Measurements from ENCODE around the gene TTLL5.

The TTLL5 gene

DNA sequence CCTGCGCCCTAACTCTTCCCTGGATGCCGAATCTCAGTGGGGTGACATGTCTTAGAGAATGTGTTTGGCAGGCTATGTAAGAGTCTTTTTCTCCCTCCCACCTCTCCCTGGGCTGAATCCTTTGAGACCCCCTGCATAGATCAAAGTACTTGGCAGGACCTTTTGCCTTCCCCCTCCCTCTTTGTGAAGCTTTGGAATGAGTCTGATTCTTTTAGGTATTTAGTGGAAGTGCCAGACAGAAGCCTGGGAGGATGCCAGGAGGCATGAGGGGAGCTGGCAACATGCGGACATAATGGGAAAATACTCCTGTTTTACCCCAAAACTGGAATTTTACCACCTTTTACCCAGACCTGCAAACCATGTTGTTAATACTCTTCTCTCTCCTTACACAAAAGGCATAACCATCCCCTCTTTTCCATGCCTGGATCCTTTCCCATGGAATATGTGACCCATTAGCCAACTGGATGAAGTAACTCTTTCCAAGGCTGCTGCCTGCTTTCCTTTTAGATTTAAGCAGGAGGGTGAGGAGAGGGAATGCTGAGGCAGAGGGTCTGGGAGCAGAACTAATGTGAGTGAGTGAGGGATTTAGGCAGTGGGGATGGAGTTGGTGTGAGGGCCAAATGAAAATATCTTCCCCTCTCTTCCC lies 41.7 kb downstream of the TTLL5 start:
- DNase-seq: no peak

DNA sequence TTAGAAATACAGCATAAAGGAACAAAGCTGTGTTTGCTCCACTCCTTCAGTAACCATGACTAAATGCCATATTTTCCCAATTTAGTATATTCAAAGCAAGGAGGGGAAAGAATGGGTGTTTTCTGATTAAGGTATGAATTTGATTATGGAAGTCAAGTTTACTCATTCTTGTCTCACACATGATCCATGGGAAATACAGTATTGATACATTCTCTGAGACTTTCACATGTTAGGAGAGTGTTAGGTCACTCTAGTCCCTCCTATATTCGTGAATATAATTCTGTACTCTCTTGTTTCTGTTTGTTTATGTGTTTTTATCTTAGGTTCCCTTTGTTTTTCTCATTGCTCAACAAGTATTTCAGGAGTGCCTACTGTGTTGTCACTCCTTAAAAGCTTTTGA lies 42.4 kb downstream of the TTLL5 start:
- DNase-seq: no peak

- no peak for DNase-seq
Measured at GRCh38 chr14:75705014-75705413, 44.0 kb downstream of the TTLL5 start.

DNA sequence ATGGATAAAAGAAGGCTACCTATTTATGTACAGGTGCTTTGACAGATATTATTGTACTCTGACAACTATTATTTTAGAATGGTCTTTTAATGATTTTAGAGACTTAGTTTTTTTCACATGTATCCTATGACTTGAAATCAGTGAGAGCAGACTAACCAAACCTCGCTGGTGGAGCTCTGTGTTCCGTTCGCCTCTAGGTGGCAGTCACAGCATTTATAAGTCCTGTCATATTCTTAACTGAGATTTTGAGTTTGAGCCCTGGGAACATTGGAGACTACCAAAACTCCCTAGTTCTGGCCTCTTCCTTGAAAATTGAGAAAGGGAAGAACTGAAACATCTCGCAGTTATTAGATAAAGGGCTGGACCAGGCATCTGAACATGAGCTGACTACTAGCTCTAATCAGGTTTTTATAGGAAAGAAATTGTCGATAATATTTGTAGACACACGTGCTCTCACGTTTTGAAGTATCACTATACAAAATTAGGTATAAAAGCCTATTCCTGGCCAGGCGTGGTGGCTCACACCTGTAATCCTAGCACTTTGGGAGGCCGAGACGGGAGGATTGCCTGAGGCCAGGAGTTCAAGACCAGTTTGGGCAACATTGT lies 48.3 kb downstream of the TTLL5 start:
- peak in 4 of 5 experiments; percentile 2 to 75 (median 36) for DNase-seq

DNA sequence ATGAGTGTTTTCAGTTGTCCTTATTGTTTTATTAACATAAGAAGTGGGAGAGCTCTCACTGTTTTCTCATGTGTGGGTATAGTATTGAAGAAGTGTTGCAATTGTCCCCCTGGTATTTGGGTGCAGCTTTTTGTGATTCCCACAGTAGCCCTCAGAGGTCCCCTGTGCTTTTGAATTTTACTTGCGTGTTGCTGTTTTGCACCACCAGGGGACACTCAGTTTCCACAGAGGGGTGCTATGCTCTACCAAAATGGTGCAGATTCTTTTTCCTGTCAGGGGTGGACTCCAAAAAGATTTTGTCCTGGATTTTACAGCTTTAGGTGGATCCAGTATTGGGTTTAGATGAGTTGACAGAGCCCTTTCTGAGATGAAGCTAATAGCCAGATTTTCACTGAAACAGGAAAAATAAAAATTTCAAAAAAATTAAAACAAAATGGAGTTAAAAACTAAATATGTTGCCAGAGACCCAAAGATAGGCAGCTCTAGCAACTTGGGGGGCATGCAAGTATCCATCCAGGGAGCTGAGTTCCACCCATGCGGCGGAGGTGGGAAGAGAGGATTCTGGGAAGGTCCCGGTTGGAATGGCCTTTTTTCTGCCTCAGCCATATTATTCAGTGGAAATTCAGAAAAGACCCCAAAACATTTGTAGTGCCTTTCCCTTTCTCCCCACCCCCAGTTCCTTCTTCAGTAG lies 50.2 kb downstream of the TTLL5 start:
- peak in 1 of 5 experiments; percentile 52 for DNase-seq

DNA sequence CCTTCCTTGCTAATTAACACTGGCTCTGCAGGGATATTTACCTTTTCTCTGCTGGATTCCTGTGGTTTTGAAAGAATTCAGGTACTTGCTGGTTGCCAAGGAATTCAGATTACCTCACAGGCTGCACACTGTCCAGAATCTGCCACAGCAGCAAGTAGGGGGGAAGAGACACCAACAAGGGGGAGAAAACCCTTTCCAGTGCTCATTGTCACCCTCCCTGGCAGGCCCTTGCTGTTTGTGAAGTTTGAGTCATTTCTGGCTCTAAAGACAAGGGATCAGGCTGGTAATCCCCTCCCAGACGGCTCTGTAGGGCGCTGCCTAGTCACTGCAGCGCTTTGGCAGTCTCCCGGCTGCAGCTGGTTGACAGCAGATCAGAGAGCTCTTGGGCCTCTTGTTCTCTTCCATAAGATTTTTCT lies 50.8 kb downstream of the TTLL5 start:
- DNase-seq: peak in 1 of 5 experiments; percentile 58

GRCh38 chr14:75714991-75715390 lies 53.9 kb downstream of the TTLL5 start:
- no peak for DNase-seq

DNA sequence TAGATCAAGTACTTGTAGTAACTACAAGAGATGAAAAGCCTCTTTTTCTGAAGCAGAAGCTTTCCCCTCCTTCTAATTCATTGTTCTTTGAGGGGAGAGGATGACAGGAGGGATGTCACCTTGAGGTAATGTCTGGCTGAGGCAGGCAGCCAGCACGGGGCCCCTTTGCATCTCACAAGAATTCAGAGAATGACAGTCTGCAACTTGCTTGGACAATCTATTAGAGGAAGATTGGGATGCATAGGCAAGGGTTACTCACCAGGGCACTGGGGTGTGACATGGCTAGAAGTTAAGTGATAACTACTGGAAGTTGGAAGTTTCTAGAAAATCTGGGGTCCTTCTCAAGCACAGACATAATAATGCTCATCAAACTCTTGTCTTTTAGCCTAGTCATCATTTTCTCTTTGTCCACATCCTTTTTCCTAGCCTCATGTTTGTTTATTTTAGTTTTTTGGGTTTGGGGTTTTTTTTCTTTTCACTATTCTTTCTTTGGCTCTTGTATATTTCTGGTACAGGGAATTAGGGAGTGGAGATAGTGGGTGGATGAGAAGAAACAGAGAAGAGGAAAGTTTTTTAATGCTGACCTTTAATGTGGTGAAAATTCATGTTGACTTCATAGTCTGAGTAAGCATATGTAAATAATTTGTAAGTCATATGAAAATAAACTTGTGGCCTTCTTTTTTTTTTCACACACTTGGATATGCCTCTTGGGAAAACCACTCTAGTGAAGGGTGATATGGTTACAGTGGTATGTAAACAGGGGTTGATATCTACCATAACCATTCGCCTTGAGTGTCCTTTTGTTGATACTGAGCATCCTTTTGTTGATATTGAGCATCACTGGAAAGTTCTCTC lies 55.1 kb downstream of the TTLL5 start:
- no peak for DNase-seq

DNA sequence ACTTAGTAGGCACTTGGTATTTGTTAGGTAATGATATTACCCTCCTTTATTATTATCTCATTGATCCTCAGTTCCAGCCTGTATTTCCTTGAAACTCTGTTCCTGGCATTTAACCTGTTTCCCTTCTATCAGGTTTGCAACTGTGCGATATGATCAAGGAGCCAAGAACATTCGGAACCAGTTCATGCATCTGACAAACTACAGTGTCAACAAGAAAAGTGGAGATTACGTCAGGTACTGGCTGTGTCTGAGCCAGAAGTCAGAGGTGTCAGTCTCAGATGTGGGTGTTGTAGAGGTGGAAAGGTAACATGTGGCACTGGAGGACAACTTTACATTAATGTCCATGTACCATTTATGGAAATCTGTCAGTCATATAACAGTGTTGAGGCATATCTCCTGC lies 56.7 kb downstream of the TTLL5 start:
- no peak for DNase-seq

DNA sequence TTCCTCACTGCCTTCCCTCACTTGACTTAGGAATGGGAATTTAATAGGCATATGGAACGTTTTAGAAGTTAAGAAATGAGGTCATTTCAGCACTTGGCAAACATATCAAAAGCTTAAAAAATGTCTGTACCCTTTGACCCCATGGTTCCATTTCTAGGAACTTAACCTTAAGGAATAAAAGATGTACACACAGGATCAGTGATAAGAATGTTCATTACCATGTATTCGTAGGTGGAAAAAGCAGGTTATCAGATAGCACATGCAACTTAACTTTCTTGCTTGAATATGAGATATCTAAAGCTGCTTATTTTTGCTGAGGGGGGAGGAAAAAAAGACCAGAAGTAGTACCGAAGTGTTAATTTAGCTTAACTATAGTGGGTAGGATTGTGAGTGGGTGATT lies 57.2 kb downstream of the TTLL5 start:
- DNase-seq: no peak

DNA sequence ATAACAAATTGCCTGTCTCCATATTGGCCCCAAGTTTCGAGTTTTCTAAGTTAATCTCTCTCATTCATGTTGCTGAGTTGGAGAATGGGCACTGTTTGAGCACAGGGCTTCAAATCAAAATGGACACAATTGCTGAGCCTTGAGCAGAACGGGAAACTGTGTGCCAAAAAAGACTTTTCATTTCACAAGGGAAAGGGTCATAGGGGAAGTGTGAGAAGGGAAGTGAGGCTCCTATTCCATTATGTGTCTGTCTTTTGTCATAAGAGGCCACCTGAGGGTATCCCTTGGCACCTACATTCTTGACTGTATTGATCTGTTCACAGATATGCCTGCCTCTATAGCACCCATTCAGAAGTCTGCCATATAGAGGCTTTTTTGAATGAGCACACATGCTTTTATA lies 59.1 kb downstream of the TTLL5 start:
- no peak for DNase-seq

- DNase-seq: no peak
Measured at GRCh38 chr14:75720842-75721498, 59.9 kb downstream of the TTLL5 start.

DNA sequence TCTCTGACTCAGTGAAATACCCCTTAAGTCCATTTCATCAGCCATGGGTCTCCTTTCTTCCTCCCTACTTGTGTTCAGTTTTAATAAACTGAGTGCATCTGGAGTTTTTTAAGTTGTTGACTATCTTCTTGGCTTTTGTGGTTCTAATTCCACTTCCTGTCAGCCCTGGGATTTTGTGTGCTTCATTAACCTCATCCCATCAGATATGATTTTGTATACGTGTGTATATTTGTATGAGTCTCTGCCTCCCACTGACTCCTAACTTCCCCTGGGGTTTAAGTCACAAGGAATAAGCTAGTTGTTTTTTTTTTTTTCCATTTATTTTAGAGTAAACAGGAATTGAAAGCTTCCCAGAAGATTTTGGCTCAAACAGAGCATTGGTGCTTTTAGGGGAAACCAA lies 62.7 kb downstream of the TTLL5 start:
- DNase-seq: peak in 1 of 5 experiments; percentile 39

- DNase-seq: peak in 1 of 5 experiments; percentile 58
Measured at GRCh38 chr14:75724414-75725204, 63.6 kb downstream of the TTLL5 start.

DNA sequence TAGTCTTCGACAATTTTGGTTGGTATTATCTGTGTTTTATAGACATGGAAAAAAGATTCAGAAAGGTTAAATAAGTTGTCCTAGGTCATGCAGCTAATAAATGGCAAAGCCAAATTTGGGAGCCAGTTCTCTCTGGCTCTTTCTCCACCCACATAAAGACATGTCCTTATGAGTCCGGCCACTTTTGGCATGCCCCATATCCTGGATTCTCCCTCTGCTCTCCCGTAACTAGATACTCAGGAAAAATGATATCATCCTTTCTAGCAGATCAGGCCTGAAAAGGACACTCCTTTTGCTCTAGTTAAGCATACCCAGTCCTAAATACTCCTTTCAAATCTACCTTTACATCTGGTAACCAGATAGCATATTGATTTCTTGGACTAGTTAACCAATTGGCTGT lies 64.4 kb downstream of the TTLL5 start:
- DNase-seq: no peak

GRCh38 chr14:75726321-75726720 lies 65.3 kb downstream of the TTLL5 start:
- no peak for DNase-seq

GRCh38 chr14:75727124-75727523 lies 66.1 kb downstream of the TTLL5 start:
- no peak for DNase-seq

- DNase-seq: no peak
Measured at GRCh38 chr14:75732888-75733287, 71.8 kb downstream of the TTLL5 start.

- no peak for DNase-seq
Measured at GRCh38 chr14:75734854-75735253, 73.8 kb downstream of the TTLL5 start.

GRCh38 chr14:75736845-75737485 lies 75.9 kb downstream of the TTLL5 start:
- DNase-seq: no peak

GRCh38 chr14:75738192-75738591 lies 77.1 kb downstream of the TTLL5 start:
- no peak for DNase-seq

Data from T-helper 2 cell (primary cell).